Loucy (cell line): ENCODE results near the gene RPP40.

Experiments used
- H2AFZ ChIP-seq: fragments of 200-600 bp; sonication (generic); 2 replicates; pipeline ENCODE4 v1.6.0; 2016; ENCODE audit warnings: antibody characterized with exemption, mild to moderate bottlenecking, low read length, moderate library complexity
- H3F3A ChIP-seq: fragments of 200-600 bp; 2 replicates; pipeline ENCODE4 v1.6.0; 2016; ENCODE audit warnings: antibody characterized with exemption, low read depth, mild to moderate bottlenecking
- H3K27me3 ChIP-seq: fragments of 200-600 bp; sonication (generic); 2 replicates; pipeline ENCODE4 v1.6.1; 2014; ENCODE audit warnings: low read length, mild to moderate bottlenecking; ENCODE audit not compliant: insufficient read depth, poor library complexity, severe bottlenecking
- H3K36me3 ChIP-seq: fragments of 200-600 bp; sonication (generic); 2 replicates; pipeline ENCODE4 v1.6.1; 2016; ENCODE audit warnings: low read length; ENCODE audit not compliant: insufficient read depth
- H3K4me1 ChIP-seq: fragments of 200-600 bp; sonication (generic); 2 replicates; pipeline ENCODE4 v1.5.1; 2014; ENCODE audit warnings: low read length, mild to moderate bottlenecking; ENCODE audit not compliant: insufficient read depth, poor library complexity, severe bottlenecking
- H3K4me2 ChIP-seq: fragments of 200-600 bp; sonication (generic); 2 replicates; pipeline ENCODE4 v1.6.0; 2014; ENCODE audit warnings: antibody characterized with exemption, low read length, low read depth, mild to moderate bottlenecking; ENCODE audit not compliant: poor library complexity, severe bottlenecking
- H3K4me3 ChIP-seq: fragments of 200-600 bp; sonication (generic); 2 replicates; pipeline ENCODE4 v1.5.1; 2014; ENCODE audit warnings: low read length, mild to moderate bottlenecking, mixed read lengths; ENCODE audit not compliant: poor library complexity, severe bottlenecking
- H3K79me2 ChIP-seq: fragments of 200-600 bp; sonication (generic); 2 replicates; pipeline ENCODE4 v1.6.1; 2014; ENCODE audit warnings: low read length; ENCODE audit not compliant: insufficient read depth
- H3K9ac ChIP-seq: fragments of 200-600 bp; sonication (generic); 2 replicates; pipeline ENCODE4 v1.6.0; 2014; ENCODE audit warnings: mild to moderate bottlenecking, low read depth, low read length, moderate library complexity; ENCODE audit not compliant: poor library complexity, severe bottlenecking
- H3K9me2 ChIP-seq: fragments of 200-600 bp; sonication (generic); replicated peaks from 2 replicates; pipeline ENCODE4 v1.6.1; 2016; ENCODE audit warnings: low read depth, low read length, mixed read lengths
- H3K9me3 ChIP-seq: fragments of 200-600 bp; sonication (generic); 2 replicates; pipeline ENCODE4 v1.6.1; 2014; ENCODE audit warnings: mild to moderate bottlenecking, antibody characterized with exemption, low read length, low read depth; ENCODE audit not compliant: insufficient read depth
- H4K20me1 ChIP-seq: fragments of 200-600 bp; sonication (generic); 2 replicates; pipeline ENCODE4 v1.6.0; 2014; ENCODE audit warnings: antibody characterized with exemption, low read length, mild to moderate bottlenecking; ENCODE audit not compliant: insufficient read depth, poor library complexity, severe bottlenecking
- EZH2phosphoT487 ChIP-seq: fragments of 200-600 bp; IDR thresholded peaks from 2 replicates; pipeline ENCODE4 v1.6.1; 2018; ENCODE audit warnings: antibody characterized with exemption, mild to moderate bottlenecking, moderate library complexity, borderline replicate concordance
- TF ChIP-seq, protein P1 (sequence below): fragments of 200-600 bp; sonication (generic); conservative IDR thresholded peaks from 2 replicates; pipeline ENCODE4 v1.5.1; 2014; ENCODE audit warnings: mild to moderate bottlenecking, antibody characterized with exemption, low read length

The RPP40 gene

DNA sequence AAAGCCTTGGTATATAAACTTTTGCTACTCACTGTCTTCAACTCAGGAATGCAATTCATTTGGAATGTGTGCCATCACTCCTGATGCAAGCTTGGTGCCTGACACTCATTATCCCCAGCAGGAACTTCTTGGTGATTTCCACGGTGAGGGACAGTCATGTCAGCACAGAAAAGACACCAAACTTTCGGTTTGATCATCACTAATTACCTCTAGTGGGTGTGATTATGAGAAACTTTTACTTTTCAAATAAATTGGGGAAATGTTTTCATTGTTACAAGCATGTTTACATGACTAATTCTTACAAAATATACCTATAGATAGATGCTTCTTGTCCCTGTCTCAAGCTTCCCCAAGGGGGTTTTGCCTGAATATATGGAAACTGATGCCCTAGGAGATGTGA lies 40.9 kb downstream of the RPP40 start:
- Histone ChIP-seq H4K20me1 (no peaks in the 10 kb centered on the region), H2AFZ (no peak overlapping the region), H3F3A (no peaks in the 10 kb centered on the region), H3K4me1 (no peaks in the 10 kb centered on the region), H3K9ac (no peak overlapping the region), H3K36me3 (no peaks in the 10 kb centered on the region), H3K79me2 (no peaks in the 10 kb centered on the region), H3K9me3 (no peaks in the 10 kb centered on the region), H3K4me3 (no peak overlapping the region), H3K27me3 (no peaks in the 10 kb centered on the region), H3K4me2 (no peak overlapping the region), H3K9me2 (no peaks in the 10 kb centered on the region)
- TF ChIP-seq, protein P1, sequence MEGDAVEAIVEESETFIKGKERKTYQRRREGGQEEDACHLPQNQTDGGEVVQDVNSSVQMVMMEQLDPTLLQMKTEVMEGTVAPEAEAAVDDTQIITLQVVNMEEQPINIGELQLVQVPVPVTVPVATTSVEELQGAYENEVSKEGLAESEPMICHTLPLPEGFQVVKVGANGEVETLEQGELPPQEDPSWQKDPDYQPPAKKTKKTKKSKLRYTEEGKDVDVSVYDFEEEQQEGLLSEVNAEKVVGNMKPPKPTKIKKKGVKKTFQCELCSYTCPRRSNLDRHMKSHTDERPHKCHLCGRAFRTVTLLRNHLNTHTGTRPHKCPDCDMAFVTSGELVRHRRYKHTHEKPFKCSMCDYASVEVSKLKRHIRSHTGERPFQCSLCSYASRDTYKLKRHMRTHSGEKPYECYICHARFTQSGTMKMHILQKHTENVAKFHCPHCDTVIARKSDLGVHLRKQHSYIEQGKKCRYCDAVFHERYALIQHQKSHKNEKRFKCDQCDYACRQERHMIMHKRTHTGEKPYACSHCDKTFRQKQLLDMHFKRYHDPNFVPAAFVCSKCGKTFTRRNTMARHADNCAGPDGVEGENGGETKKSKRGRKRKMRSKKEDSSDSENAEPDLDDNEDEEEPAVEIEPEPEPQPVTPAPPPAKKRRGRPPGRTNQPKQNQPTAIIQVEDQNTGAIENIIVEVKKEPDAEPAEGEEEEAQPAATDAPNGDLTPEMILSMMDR = no peak
- TF ChIP-seq EZH2phosphoT487 = no peak

DNA sequence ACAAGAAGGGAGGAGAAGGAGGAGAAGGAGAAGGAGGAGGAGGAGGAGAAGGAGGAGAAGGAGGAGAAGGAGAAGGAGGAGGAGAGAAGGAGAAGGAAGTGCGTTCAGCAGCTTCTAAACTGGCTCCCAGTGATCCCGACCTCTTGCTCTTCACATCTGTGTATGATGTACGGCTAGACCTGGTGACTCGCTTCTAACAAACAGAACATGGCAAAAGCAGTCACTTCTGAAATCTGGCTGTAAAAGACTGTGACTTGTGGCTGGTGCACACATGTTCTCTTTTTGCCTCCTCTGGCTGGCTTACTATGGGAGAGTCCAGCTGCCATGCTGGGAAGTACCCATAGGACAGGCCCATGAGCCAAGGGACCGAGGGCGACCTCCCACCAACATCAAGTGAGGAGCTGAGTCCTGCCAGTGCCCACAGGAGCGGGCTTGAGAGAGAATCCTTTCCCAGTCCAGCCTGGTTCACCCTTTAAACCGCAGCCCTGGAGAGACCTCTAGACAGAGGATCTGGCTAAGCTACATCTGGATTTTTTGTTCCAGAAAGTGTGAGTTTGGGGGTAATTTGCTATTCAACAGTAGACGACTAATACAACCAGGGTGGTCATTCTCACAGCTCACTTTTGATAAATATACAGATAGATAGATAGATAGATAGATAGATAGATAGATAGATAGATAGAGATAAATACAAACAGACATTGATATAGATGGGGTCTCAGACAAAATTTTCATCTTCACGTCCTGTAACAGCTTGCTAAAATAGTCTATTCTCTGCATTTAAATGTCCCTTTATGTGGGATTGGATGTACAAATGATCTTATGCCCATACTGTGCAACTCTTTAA lies 42.3 kb downstream of the RPP40 start:
- Histone ChIP-seq H3K36me3 (no peaks in the 10 kb centered on the region; the same call in 1 of the 2 replicates), H3K4me3 (no peak overlapping the region), H3K4me1 (no peaks in the 10 kb centered on the region), H2AFZ (no peak overlapping the region), H3K9me3 (no peaks in the 10 kb centered on the region), H3K27me3 (no peaks in the 10 kb centered on the region), H4K20me1 (no peaks in the 10 kb centered on the region), H3K79me2 (no peaks in the 10 kb centered on the region), H3K9me2 (no peaks in the 10 kb centered on the region), H3K4me2 (no peak overlapping the region), H3F3A (no peaks in the 10 kb centered on the region), H3K9ac (no peak overlapping the region)
- no peak for TF ChIP-seq EZH2phosphoT487
- TF ChIP-seq, protein P1 = no peak

DNA sequence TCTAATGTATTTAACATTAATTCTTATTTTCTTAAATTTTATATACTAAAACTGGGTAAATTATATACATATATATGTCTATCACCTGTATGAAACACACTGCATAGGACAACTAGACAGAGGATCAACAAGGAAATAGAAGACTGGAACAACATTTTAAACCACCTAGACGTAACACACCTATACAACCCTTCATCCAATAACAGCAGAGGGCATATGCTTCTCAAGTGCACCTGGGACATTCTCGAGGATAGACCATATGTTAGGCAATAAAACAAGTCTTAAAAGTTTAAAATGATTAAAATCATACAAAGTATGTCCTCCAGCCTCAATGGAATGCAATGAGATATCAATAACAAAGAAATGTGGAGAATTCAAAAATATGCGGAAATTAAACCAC lies 45.2 kb downstream of the RPP40 start:
- no peak overlapping the region for H3K9ac ChIP-seq
- H3K9me2 ChIP-seq = no peaks in the 10 kb centered on the region
- no peaks in the 10 kb centered on the region for H3K27me3 ChIP-seq
- H3F3A ChIP-seq = no peaks in the 10 kb centered on the region
- no peaks in the 10 kb centered on the region for H4K20me1 ChIP-seq
- no peak overlapping the region for H3K4me2 ChIP-seq
- H3K36me3 ChIP-seq = peaks cover 18% of the 10 kb centered on the region; the same call in 1 of the 2 replicates
- no peaks in the 10 kb centered on the region for H3K9me3 ChIP-seq
- no peak overlapping the region for H2AFZ ChIP-seq
- no peak for TF ChIP-seq EZH2phosphoT487
- TF ChIP-seq, protein P1 = no peak
- no peak overlapping the region for H3K4me3 ChIP-seq
- no peaks in the 10 kb centered on the region for H3K79me2 ChIP-seq
- H3K4me1 ChIP-seq = no peaks in the 10 kb centered on the region
